GM12878 (cell line): ENCODE data around the gene PIAS1. TPM values are rescaled to one million over a fixed set of nuclear protein-coding genes. Genes with fewer than 3 reads are reported as not detected.

Experiments used
- E2F4 ChIP-seq: IDR thresholded peaks from 2 replicates; pipeline ENCODE4 v1.6.1; 2012; ENCODE audit warnings: low read depth, low read length, improper control_type of control experiment
- EP300 ChIP-seq, 2 experiments: fragments of 150-350 bp in 1 of 2; IDR thresholded peaks; 2 replicates each; pipeline ENCODE4 v1.6.1; 2011 to 2012; ENCODE audit warnings: low read depth in 2 of 2, low read length in 2 of 2, borderline replicate concordance in 1 of 2, improper control_type of control experiment in 1 of 2, inconsistent platforms in 1 of 2; ENCODE audit not compliant: control insufficient read depth in 1 of 2
- EZH2 ChIP-seq: IDR thresholded peaks from 2 replicates; pipeline ENCODE4 v1.6.1; 2012; ENCODE audit warnings: low read depth, mild to moderate bottlenecking, control low read depth, inconsistent platforms, low read length, borderline replicate concordance; ENCODE audit not compliant: control insufficient read depth
- FOXM1 ChIP-seq: IDR thresholded peaks from 2 replicates; pipeline ENCODE4 v1.6.1; 2012; ENCODE audit warnings: low read depth, mild to moderate bottlenecking, inconsistent platforms, low read length, moderate library complexity
- JUND ChIP-seq: IDR thresholded peaks from 2 replicates; pipeline ENCODE4 v1.6.1; 2012; ENCODE audit warnings: low read depth, mild to moderate bottlenecking, low read length, improper control_type of control experiment, moderate library complexity
- NFIC ChIP-seq: IDR thresholded peaks from 2 replicates; pipeline ENCODE4 v1.6.1; 2012; ENCODE audit warnings: low read depth, mild to moderate bottlenecking, inconsistent platforms, low read length, moderate library complexity
- SP1 ChIP-seq: IDR thresholded peaks from one replicate; pipeline ENCODE4 v1.6.1; 2011; ENCODE audit warnings: low read depth, low read length
- ZNF592 ChIP-seq: fragments of 450-650 bp; IDR thresholded peaks from 2 replicates; pipeline ENCODE4 v1.6.1; 2017; ENCODE audit warnings: mild to moderate bottlenecking, moderate library complexity
- polyA plus RNA-seq, 11 experiments: library from polyadenylated mRNA; depleted of rRNA in 4 of 11; unstranded in 6 of 11; stranded (reverse) in 5 of 11; fragments of >200 nt; fragmentation: Nextera tagmentation in 4 of 11; fragmentation: Illumina TruSeq in 1 of 11; extraction: Ambion mirVana in 4 of 11; extraction: Trizol in 1 of 11; gene quantifications; 1 replicate in 1 of 11; 2 replicates in 10 of 11; pipeline versions ENCODE4 v1.2.1 to v1.2.3, GENCODE V29; 2011 to 2016; ENCODE audit warnings: inconsistent platforms in 2 of 11, missing spikeins in 2 of 11, low read depth in 1 of 11
- total RNA-seq, 4 experiments: library from RNA; depleted of rRNA in 3 of 4; stranded (reverse); fragments of >200 nt in 3 of 4; fragmentation: Illumina TruSeq in 1 of 4; extraction: Trizol in 1 of 4; gene quantifications; 2 replicates each; pipeline versions ENCODE4 v1.2.1 to v1.2.3, GENCODE V29; 2013 to 2021
- TF ChIP-seq, protein P1 (sequence below): fragments of 450-650 bp; IDR thresholded peaks from 2 replicates; pipeline ENCODE4 v1.6.1; 2018; ENCODE audit warnings: borderline replicate concordance, mild to moderate bottlenecking; ENCODE audit not compliant: partially characterized antibody
- TF ChIP-seq, protein P2 (sequence below): IDR thresholded peaks from 2 replicates; pipeline ENCODE4 v1.6.1; 2011; ENCODE audit warnings: low read depth, mild to moderate bottlenecking, low read length, moderate library complexity, borderline replicate concordance; ENCODE audit errors: extremely low read depth
- TF ChIP-seq, protein P3 (sequence below): IDR thresholded peaks from 2 replicates; pipeline ENCODE4 v1.6.1; 2011; ENCODE audit warnings: borderline replicate concordance, low read depth, mild to moderate bottlenecking, moderate library complexity, low read length; ENCODE audit not compliant: insufficient read depth, poor library complexity, severe bottlenecking
- TF ChIP-seq, protein P4 (sequence below), 3 experiments: IDR thresholded peaks in 2 of 3; conservative IDR thresholded peaks in 1 of 3; 2 replicates each; pipeline ENCODE4 v1.5.1; 2011; ENCODE audit warnings: low read depth in 3 of 3, low read length in 3 of 3, mild to moderate bottlenecking in 3 of 3, control low read depth in 2 of 3, moderate library complexity in 2 of 3, inconsistent platforms in 1 of 3, mixed read lengths in 1 of 3; ENCODE audit not compliant: control insufficient read depth in 2 of 3, insufficient read depth in 1 of 3; ENCODE audit errors: extremely low read depth in 1 of 3
- TF ChIP-seq, protein P5 (sequence below): fragments of 450-650 bp; IDR thresholded peaks from 2 replicates; pipeline ENCODE4 v1.6.1; 2017; ENCODE audit warnings: antibody characterized with exemption, mild to moderate bottlenecking, moderate library complexity

Gene PIAS1
- total and polyA plus RNA-seq, 10 of the 15 experiments (the other 5 are each of a cell fraction or from before 2014, with no cell fraction given): 20.2 to 96.3 (median 37.0) TPM

DNA sequence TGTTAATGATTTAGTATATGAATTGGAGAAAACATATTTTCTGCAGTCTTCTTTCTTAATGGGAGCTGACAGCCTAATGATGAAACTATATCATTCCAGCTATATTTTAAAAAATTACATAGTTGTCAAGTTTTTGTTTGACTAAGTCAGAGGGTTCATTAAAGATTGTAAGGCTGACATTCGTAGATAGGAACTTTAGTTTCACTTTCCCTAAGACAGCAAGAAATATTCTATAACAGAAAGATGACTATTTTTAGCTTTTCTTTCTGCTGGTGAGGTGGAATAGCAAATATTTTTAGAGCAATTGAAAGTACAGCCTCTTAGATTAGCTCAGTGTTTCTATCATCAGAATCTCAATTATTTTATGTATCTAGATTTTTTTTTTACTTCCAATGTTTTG lies 60.2 kb downstream of the PIAS1 start (continued):
- TF ChIP-seq, protein P1, sequence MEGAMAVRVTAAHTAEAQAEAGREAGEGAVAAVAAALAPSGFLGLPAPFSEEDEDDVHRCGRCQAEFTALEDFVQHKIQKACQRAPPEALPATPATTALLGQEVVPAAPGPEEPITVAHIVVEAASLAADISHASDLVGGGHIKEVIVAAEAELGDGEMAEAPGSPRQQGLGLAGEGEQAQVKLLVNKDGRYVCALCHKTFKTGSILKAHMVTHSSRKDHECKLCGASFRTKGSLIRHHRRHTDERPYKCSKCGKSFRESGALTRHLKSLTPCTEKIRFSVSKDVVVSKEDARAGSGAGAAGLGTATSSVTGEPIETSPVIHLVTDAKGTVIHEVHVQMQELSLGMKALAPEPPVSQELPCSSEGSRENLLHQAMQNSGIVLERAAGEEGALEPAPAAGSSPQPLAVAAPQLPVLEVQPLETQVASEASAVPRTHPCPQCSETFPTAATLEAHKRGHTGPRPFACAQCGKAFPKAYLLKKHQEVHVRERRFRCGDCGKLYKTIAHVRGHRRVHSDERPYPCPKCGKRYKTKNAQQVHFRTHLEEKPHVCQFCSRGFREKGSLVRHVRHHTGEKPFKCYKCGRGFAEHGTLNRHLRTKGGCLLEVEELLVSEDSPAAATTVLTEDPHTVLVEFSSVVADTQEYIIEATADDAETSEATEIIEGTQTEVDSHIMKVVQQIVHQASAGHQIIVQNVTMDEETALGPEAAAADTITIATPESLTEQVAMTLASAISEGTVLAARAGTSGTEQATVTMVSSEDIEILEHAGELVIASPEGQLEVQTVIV: no peak
- TF ChIP-seq ZNF592 (no peak), E2F4 (no peak), EZH2 (no peak), NFIC (0 out of 2 replicates have a peak, but pooled peaks have one; percentile 25), SP1 (no peak), FOXM1 (0 out of 2 replicates have a peak, but pooled peaks have one; percentile 18), EP300 (IDR thresholded peaks at IDR 0.05; ENCODE audit: borderline replicate concordance in 1 of 2, control insufficient read depth in 1 of 2, low read depth in 2 of 2, low read length in 2 of 2) (no peak), JUND (no peak)
- TF ChIP-seq, protein P2, sequence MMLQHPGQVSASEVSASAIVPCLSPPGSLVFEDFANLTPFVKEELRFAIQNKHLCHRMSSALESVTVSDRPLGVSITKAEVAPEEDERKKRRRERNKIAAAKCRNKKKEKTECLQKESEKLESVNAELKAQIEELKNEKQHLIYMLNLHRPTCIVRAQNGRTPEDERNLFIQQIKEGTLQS: no peak
- TF ChIP-seq, protein P3, sequence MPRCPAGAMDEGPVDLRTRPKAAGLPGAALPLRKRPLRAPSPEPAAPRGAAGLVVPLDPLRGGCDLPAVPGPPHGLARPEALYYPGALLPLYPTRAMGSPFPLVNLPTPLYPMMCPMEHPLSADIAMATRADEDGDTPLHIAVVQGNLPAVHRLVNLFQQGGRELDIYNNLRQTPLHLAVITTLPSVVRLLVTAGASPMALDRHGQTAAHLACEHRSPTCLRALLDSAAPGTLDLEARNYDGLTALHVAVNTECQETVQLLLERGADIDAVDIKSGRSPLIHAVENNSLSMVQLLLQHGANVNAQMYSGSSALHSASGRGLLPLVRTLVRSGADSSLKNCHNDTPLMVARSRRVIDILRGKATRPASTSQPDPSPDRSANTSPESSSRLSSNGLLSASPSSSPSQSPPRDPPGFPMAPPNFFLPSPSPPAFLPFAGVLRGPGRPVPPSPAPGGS: no peak
- TF ChIP-seq, protein P4, sequence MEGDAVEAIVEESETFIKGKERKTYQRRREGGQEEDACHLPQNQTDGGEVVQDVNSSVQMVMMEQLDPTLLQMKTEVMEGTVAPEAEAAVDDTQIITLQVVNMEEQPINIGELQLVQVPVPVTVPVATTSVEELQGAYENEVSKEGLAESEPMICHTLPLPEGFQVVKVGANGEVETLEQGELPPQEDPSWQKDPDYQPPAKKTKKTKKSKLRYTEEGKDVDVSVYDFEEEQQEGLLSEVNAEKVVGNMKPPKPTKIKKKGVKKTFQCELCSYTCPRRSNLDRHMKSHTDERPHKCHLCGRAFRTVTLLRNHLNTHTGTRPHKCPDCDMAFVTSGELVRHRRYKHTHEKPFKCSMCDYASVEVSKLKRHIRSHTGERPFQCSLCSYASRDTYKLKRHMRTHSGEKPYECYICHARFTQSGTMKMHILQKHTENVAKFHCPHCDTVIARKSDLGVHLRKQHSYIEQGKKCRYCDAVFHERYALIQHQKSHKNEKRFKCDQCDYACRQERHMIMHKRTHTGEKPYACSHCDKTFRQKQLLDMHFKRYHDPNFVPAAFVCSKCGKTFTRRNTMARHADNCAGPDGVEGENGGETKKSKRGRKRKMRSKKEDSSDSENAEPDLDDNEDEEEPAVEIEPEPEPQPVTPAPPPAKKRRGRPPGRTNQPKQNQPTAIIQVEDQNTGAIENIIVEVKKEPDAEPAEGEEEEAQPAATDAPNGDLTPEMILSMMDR (IDR thresholded peaks at IDR 0.05 in 2 of 3, conservative IDR thresholded peaks at IDR 0.05 in 1 of 3; ENCODE audit: control insufficient read depth in 2 of 3, extremely low read depth in 1 of 3, insufficient read depth in 1 of 3, low read depth in 3 of 3, low read length in 3 of 3): no peak
- TF ChIP-seq, protein P5, sequence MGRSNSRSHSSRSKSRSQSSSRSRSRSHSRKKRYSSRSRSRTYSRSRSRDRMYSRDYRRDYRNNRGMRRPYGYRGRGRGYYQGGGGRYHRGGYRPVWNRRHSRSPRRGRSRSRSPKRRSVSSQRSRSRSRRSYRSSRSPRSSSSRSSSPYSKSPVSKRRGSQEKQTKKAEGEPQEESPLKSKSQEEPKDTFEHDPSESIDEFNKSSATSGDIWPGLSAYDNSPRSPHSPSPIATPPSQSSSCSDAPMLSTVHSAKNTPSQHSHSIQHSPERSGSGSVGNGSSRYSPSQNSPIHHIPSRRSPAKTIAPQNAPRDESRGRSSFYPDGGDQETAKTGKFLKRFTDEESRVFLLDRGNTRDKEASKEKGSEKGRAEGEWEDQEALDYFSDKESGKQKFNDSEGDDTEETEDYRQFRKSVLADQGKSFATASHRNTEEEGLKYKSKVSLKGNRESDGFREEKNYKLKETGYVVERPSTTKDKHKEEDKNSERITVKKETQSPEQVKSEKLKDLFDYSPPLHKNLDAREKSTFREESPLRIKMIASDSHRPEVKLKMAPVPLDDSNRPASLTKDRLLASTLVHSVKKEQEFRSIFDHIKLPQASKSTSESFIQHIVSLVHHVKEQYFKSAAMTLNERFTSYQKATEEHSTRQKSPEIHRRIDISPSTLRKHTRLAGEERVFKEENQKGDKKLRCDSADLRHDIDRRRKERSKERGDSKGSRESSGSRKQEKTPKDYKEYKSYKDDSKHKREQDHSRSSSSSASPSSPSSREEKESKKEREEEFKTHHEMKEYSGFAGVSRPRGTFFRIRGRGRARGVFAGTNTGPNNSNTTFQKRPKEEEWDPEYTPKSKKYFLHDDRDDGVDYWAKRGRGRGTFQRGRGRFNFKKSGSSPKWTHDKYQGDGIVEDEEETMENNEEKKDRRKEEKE: no peak
